Thymus (tissue), 11 donors: ENCODE results near the gene ALOX5. TPM values are rescaled to one million over a fixed set of nuclear protein-coding genes. Genes with fewer than 3 reads are reported as not detected.

Experiments
- DNase-seq, 9 donors: peaks; one replicate each; pipeline ENCODE4 v3.0.0-alpha.2; 2013; ENCODE audit warnings: low spot score in 9 of 9, low read depth in 6 of 9, missing footprints in 1 of 9
- H3K27ac ChIP-seq, 2 donors: one replicate each; pipeline ENCODE4 v1.5.1; 2013; ENCODE audit warnings: control low read depth in 1 of 2, low read depth in 1 of 2, low read length in 1 of 2, mild to moderate bottlenecking in 1 of 2, moderate library complexity in 1 of 2
- H3K27me3 ChIP-seq, 2 donors: one replicate each; pipeline ENCODE4 v1.5.1; 2013; ENCODE audit warnings: low read length in 1 of 2; ENCODE audit not compliant: control insufficient read depth in 2 of 2, insufficient read depth in 1 of 2
- H3K36me3 ChIP-seq, 2 donors: one replicate each; pipeline ENCODE4 v1.5.1; 2013; ENCODE audit warnings: low read length in 1 of 2, mild to moderate bottlenecking in 1 of 2, moderate library complexity in 1 of 2; ENCODE audit not compliant: control insufficient read depth in 2 of 2, insufficient read depth in 2 of 2
- H3K4me1 ChIP-seq, 2 donors: one replicate each; pipeline ENCODE4 v1.5.1; 2013; ENCODE audit warnings: low read length in 2 of 2; ENCODE audit not compliant: control insufficient read depth in 2 of 2, insufficient read depth in 2 of 2
- H3K4me3 ChIP-seq, 2 donors: one replicate each; pipeline ENCODE4 v1.5.1; 2013; ENCODE audit warnings: low read length in 2 of 2, control low read depth in 1 of 2, mild to moderate bottlenecking in 1 of 2
- H3K9me3 ChIP-seq, 2 donors: one replicate each; pipeline ENCODE4 v1.5.1; 2013; ENCODE audit warnings: low read length in 1 of 2, mild to moderate bottlenecking in 1 of 2; ENCODE audit not compliant: control insufficient read depth in 2 of 2, insufficient read depth in 1 of 2
- WGBS: extraction: QIAGEN DNeasy Blood & Tissue Kit; methylation state at CpG from one replicate; pipeline ENCODE4 v1.1.7; 2013; 5-methylcytosine and 5-hydroxymethylcytosine counted together
- polyA plus RNA-seq: library from polyadenylated mRNA; stranded (reverse); fragments of 200-250 nt; gene quantifications from one replicate; pipeline ENCODE4 v1.2.3, GENCODE V29; 2013
- total RNA-seq: library from RNA; stranded (reverse); fragments of 120-200 nt; gene quantifications from one replicate; pipeline ENCODE4 v1.2.4, GENCODE V29; 2013
- donor health status: healthy.

Gene ALOX5
- total and polyA plus RNA-seq, 2 donors: 6.7 to 18.9 TPM

GRCh38 chr10:45371560-45371959, 2.5 kb upstream of the ALOX5 start:
- Histone ChIP-seq H3K9me3 (no peaks in the 10 kb centered on the region), H3K36me3 (no peaks in the 10 kb centered on the region), H3K4me1 (peaks cover 8 to 18% of the 10 kb centered on the region in 2 donors), H3K4me3 (no peak overlapping the region), H3K27ac (no peak overlapping the region), H3K27me3 (peaks cover 0 to 30% of the 10 kb centered on the region in 2 donors)
- no peak for DNase-seq
- WGBS: 93% methylated on average over 4 of the region's 4 CpGs

GRCh38 chr10:45372251-45372951, 1.6 kb upstream of the ALOX5 start:
- peaks cover 0 to 30% of the 10 kb centered on the region in 2 donors for H3K27me3 ChIP-seq
- peaks cover 8 to 18% of the 10 kb centered on the region in 2 donors for H3K4me1 ChIP-seq
- 94% methylated on average over 9 of the region's 9 CpGs for WGBS
- H3K9me3 ChIP-seq: no peaks in the 10 kb centered on the region
- no peak for DNase-seq
- H3K36me3 ChIP-seq: no peaks in the 10 kb centered on the region
- no peak overlapping the region for H3K27ac ChIP-seq
- peak overlapping the region in 1 of 2 donors; percentile 46 for H3K4me3 ChIP-seq

- Histone ChIP-seq H3K4me1 (peaks cover 8 to 18% of the 10 kb centered on the region in 2 donors), H3K27me3 (peaks cover 0 to 30% of the 10 kb centered on the region in 2 donors), H3K9me3 (no peaks in the 10 kb centered on the region), H3K4me3 (peak overlapping the region; percentile 46 to 52), H3K36me3 (no peaks in the 10 kb centered on the region), H3K27ac (no peak overlapping the region)
- DNase-seq: peak in 3 of 9 donors; percentile 12 to 64 (median 35)
- WGBS: 3% methylated on average over 32 of the region's 32 CpGs
Measured at GRCh38 chr10:45373003-45373575, 927 bp upstream of the ALOX5 start.

- Histone ChIP-seq H3K27me3 (peaks cover 0 to 30% of the 10 kb centered on the region in 2 donors), H3K36me3 (no peaks in the 10 kb centered on the region), H3K4me1 (peaks cover 8 to 18% of the 10 kb centered on the region in 2 donors), H3K9me3 (no peaks in the 10 kb centered on the region), H3K4me3 (peak overlapping the region; percentile 34 to 46), H3K27ac (no peak overlapping the region)
- WGBS: 22% methylated on average over 51 of the region's 51 CpGs
- no peak for DNase-seq
Measured at GRCh38 chr10:45374350-45375052, 485 bp downstream of the ALOX5 start.

- 99% methylated on average over 8 of the region's 8 CpGs for WGBS
- Histone ChIP-seq H3K9me3 (no peaks in the 10 kb centered on the region), H3K4me3 (no peak overlapping the region), H3K4me1 (peaks cover 8 to 18% of the 10 kb centered on the region in 2 donors), H3K27me3 (peaks cover 0 to 30% of the 10 kb centered on the region in 2 donors), H3K36me3 (no peaks in the 10 kb centered on the region), H3K27ac (no peak overlapping the region)
- DNase-seq: no peak
Measured at GRCh38 chr10:45375101-45375500, 1.1 kb downstream of the ALOX5 start.

- Histone ChIP-seq H3K4me1 (peaks cover 8 to 18% of the 10 kb centered on the region in 2 donors), H3K27ac (no peak overlapping the region), H3K4me3 (no peak overlapping the region), H3K9me3 (no peaks in the 10 kb centered on the region), H3K27me3 (peaks cover 0 to 30% of the 10 kb centered on the region in 2 donors), H3K36me3 (no peaks in the 10 kb centered on the region)
- no peak for DNase-seq
- 67% methylated on average over 12 of the region's 12 CpGs for WGBS
Measured at GRCh38 chr10:45375716-45376231, 1.8 kb downstream of the ALOX5 start.

- Histone ChIP-seq H3K4me3 (no peak overlapping the region), H3K4me1 (peaks cover 8 to 23% of the 10 kb centered on the region in 2 donors), H3K27me3 (peaks cover 0 to 30% of the 10 kb centered on the region in 2 donors), H3K27ac (no peak overlapping the region), H3K36me3 (no peaks in the 10 kb centered on the region), H3K9me3 (no peaks in the 10 kb centered on the region)
- no peak for DNase-seq
- 67% methylated on average over 2 of the region's 2 CpGs for WGBS
Measured at GRCh38 chr10:45376371-45376801, 2.4 kb downstream of the ALOX5 start.

- 97% methylated on average over 4 of the region's 4 CpGs for WGBS
- no peak overlapping the region for H3K27ac ChIP-seq
- H3K27me3 ChIP-seq: peaks cover 0 to 30% of the 10 kb centered on the region in 2 donors
- no peaks in the 10 kb centered on the region for H3K9me3 ChIP-seq
- no peak overlapping the region for H3K4me3 ChIP-seq
- DNase-seq: no peak
- H3K36me3 ChIP-seq: no peaks in the 10 kb centered on the region
- peaks cover 8 to 32% of the 10 kb centered on the region in 2 donors for H3K4me1 ChIP-seq
Measured at GRCh38 chr10:45377321-45377720, 3.3 kb downstream of the ALOX5 start.

- DNase-seq: no peak
- Histone ChIP-seq H3K4me1 (peaks cover 7 to 37% of the 10 kb centered on the region in 2 donors), H3K4me3 (no peak overlapping the region), H3K9me3 (no peaks in the 10 kb centered on the region), H3K36me3 (no peaks in the 10 kb centered on the region), H3K27me3 (peaks cover 0 to 30% of the 10 kb centered on the region in 2 donors), H3K27ac (no peak overlapping the region)
- 91% methylated on average over 5 of the region's 5 CpGs for WGBS
Measured at GRCh38 chr10:45377858-45378257, 3.8 kb downstream of the ALOX5 start.
